PC-9 (cell line): ENCODE data around the gene TDP2. TPM values are rescaled to one million over a fixed set of nuclear protein-coding genes. Genes with fewer than 3 reads are reported as not detected.

Experiments used
- BruUV-seq: library from RNA; stranded (reverse); fragments of 400-500 nt; replicated peaks from 2 replicates; lab custom pipeline; 2021; lab: Mats Ljungman, UMichigan
- CTCF ChIA-PET: fragments of 300-600 bp; sonication (Branson Sonifier 250); formaldehyde crosslinking; loops from one replicate; lab custom pipeline; 2022; ENCODE audit warnings: antibody characterized with exemption; lab: Charles Lee
- POLR2A ChIA-PET: fragments of 300-600 bp; sonication (Branson Sonifier 250); formaldehyde crosslinking; loops from one replicate; lab custom pipeline; 2022; ENCODE audit warnings: antibody characterized with exemption; ENCODE audit not compliant: unreplicated experiment; lab: Charles Lee
- DNase-seq, 2 experiments: peaks; one replicate each; pipeline versions ENCODE4 v3.0.0 to v3.0.0-alpha.2; 2015 to 2022; ENCODE audit warnings: mixed read lengths in 1 of 2
- H2AFZ ChIP-seq: fragments of 200-600 bp; sonication (generic); 2 replicates; pipeline ENCODE4 v1.8.1; 2017; ENCODE audit warnings: antibody characterized with exemption
- H3F3A ChIP-seq: fragments of 200-600 bp; sonication (generic); 2 replicates; pipeline ENCODE4 v1.8.1; 2017; ENCODE audit warnings: antibody characterized with exemption, mild to moderate bottlenecking, low read depth; ENCODE audit not compliant: insufficient read depth
- H3K27ac ChIP-seq: fragments of 200-600 bp; sonication (generic); 2 replicates; pipeline ENCODE4 v1.6.1; 2016; ENCODE audit warnings: mixed run types
- H3K27me3 ChIP-seq: fragments of 200-600 bp; sonication (generic); 2 replicates; pipeline ENCODE4 v1.6.1; 2016; ENCODE audit warnings: low read depth, mixed run types; ENCODE audit not compliant: insufficient read depth
- H3K36me3 ChIP-seq: fragments of 200-600 bp; sonication (generic); 2 replicates; pipeline ENCODE4 v1.6.1; 2016; ENCODE audit warnings: low read depth, mixed run types
- H3K4me1 ChIP-seq: fragments of 200-600 bp; sonication (generic); replicated peaks from 2 replicates; pipeline ENCODE4 v1.6.1; 2016; ENCODE audit warnings: mixed run types; ENCODE audit not compliant: insufficient read depth
- H3K4me2 ChIP-seq: fragments of 200-600 bp; sonication (generic); 2 replicates; pipeline ENCODE4 v1.6.1; 2017; ENCODE audit warnings: mixed run types
- H3K4me3 ChIP-seq: fragments of 200-600 bp; sonication (generic); 2 replicates; pipeline ENCODE4 v1.6.1; 2016; ENCODE audit warnings: mixed run types
- H3K79me2 ChIP-seq: fragments of 200-600 bp; sonication (generic); 2 replicates; pipeline ENCODE4 v1.6.1; 2017; ENCODE audit warnings: low read depth, mixed run types
- H3K9me2 ChIP-seq: fragments of 200-600 bp; sonication (generic); 2 replicates; pipeline ENCODE4 v1.8.1; 2017; ENCODE audit warnings: mild to moderate bottlenecking; ENCODE audit not compliant: insufficient read depth
- H3K9me3 ChIP-seq: fragments of 200-600 bp; sonication (generic); 2 replicates; pipeline ENCODE4 v1.8.1; 2016; ENCODE audit warnings: low read depth; ENCODE audit not compliant: insufficient read depth
- H4K20me1 ChIP-seq: fragments of 200-600 bp; sonication (generic); 2 replicates; pipeline ENCODE4 v1.8.1; 2017; ENCODE audit not compliant: insufficient read depth
- EZH2 ChIP-seq: fragments of 200-600 bp; sonication (generic); IDR thresholded peaks from 2 replicates; pipeline ENCODE4 v1.8.0; 2017; ENCODE audit warnings: antibody characterized with exemption, low read depth
- intact Hi-C: fragments of 100-400 bp; cut with micrococcal nuclease; formaldehyde crosslinking; loops from one replicate; pipeline ENCODE4 v1.10.0; 2022; ENCODE audit not compliant: unreplicated experiment
- total RNA-seq: library from RNA; stranded (reverse); gene quantifications from 2 replicates; pipeline ENCODE4 v1.2.3, GENCODE V29; 2021
- TF ChIP-seq, protein P1 (sequence below): fragments of 200-600 bp; sonication (generic); conservative IDR thresholded peaks from 2 replicates; pipeline ENCODE4 v1.6.1; 2017; ENCODE audit warnings: mixed run types, antibody characterized with exemption, mild to moderate bottlenecking, moderate library complexity

Gene TDP2
- total RNA-seq, 1 experiment from 2014 or later: 95.8 TPM

DNA sequence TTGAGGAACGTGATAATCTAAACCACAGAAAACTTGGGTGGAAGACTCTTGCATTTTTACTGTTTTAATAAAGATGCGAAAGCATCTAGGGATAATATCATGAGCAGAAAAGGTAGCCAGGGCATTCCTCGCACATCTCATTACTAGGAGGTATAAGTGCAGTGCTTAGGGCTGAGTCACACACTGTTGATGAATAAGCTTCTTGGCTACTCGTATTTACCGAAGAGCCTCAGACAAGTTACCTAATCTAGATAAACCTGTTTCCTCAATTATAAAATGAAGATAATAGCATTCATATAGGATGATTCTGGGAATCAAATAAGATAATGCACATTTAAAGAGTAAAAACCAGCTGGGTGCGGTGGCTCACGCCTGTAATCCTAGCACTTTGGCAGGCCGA is 19.9 kb downstream of the TDP2 start:
- Histone ChIP-seq H3K27me3 (no peaks in the 10 kb centered on the region), H3K4me1 (peaks cover 42% of the 10 kb centered on the region), H3K4me2 (peak overlapping the region; percentile 90), H3K9me3 (no peaks in the 10 kb centered on the region), H3K4me3 (peak overlapping the region; percentile 76), H3K9me2 (no peaks in the 10 kb centered on the region), H2AFZ (peak overlapping the region; percentile 86; the same call in 1 of the 2 replicates), H3K36me3 (peaks cover 19% of the 10 kb centered on the region), H3K79me2 (peaks cover 31% of the 10 kb centered on the region), H3F3A (peaks cover 45% of the 10 kb centered on the region), H4K20me1 (no peaks in the 10 kb centered on the region), H3K27ac (peak overlapping the region; percentile 97)
- intact Hi-C loops: loop anchor here (1.0 to 5.0 kb wide), 5 partner anchors 13 to 131 kb away; partner anchors contain the start of gene ACOT13
- peak; percentile 61 to 97 for DNase-seq
- TF ChIP-seq, protein P1, sequence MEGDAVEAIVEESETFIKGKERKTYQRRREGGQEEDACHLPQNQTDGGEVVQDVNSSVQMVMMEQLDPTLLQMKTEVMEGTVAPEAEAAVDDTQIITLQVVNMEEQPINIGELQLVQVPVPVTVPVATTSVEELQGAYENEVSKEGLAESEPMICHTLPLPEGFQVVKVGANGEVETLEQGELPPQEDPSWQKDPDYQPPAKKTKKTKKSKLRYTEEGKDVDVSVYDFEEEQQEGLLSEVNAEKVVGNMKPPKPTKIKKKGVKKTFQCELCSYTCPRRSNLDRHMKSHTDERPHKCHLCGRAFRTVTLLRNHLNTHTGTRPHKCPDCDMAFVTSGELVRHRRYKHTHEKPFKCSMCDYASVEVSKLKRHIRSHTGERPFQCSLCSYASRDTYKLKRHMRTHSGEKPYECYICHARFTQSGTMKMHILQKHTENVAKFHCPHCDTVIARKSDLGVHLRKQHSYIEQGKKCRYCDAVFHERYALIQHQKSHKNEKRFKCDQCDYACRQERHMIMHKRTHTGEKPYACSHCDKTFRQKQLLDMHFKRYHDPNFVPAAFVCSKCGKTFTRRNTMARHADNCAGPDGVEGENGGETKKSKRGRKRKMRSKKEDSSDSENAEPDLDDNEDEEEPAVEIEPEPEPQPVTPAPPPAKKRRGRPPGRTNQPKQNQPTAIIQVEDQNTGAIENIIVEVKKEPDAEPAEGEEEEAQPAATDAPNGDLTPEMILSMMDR: no peak
- no peak for TF ChIP-seq EZH2
- ChIA-PET POLR2A (interaction anchor here (0.5 to 1.5 kb wide), 7 partner anchors 12 to 1002 kb away, joined by 3 to 6 read pairs (median 5); partner anchors contain the start of genes ACOT13 and C6orf62), CTCF (interaction anchor here (0.6 kb wide), 1 partner anchor 65 kb away, joined by 3 read pairs; no protein-coding TSS in a partner anchor)
- BruUV-seq: no TSS peak

DNA sequence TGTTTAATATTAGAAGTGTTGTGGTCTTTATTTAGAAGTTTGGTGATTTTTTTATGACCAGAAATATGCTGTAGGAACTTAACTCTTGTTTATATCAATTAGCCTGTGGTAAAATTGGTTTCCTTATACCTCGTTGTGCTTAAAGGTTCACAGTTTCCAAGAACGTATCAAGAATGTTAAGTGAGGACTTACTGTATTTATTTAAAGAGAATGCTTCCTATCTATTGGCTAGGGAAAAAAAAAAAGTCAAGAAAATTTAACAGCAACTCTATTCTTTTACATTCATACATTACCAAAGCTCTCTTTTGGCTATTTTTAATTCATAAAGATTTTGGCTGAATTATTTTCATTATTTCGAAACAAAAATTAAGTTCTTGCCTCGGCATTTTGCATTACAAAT is 22.3 kb downstream of the TDP2 start:
- H3K9me2 ChIP-seq: no peaks in the 10 kb centered on the region
- H3K9me3 ChIP-seq: no peaks in the 10 kb centered on the region
- DNase-seq: no peak
- no peaks in the 10 kb centered on the region for H4K20me1 ChIP-seq
- peak overlapping the region; percentile 76 for H3K4me3 ChIP-seq
- no peaks in the 10 kb centered on the region for H3K36me3 ChIP-seq
- H3K27me3 ChIP-seq: no peaks in the 10 kb centered on the region
- H3K4me1 ChIP-seq: peaks cover 42% of the 10 kb centered on the region
- no TSS peak for BruUV-seq
- H2AFZ ChIP-seq: no peak overlapping the region
- H3F3A ChIP-seq: peaks cover 39% of the 10 kb centered on the region
- intact Hi-C loops: no loop called here
- H3K4me2 ChIP-seq: peak overlapping the region; percentile 90
- POLR2A ChIA-PET: no interaction called here
- H3K79me2 ChIP-seq: peaks cover 41% of the 10 kb centered on the region
- CTCF ChIA-PET: interaction anchor here (0.7 kb wide), 1 partner anchor 373 kb away, joined by 7 read pairs; no protein-coding TSS in a partner anchor
- TF ChIP-seq, protein P1: no peak
- TF ChIP-seq EZH2: no peak
- peak overlapping the region; percentile 97 for H3K27ac ChIP-seq

DNA sequence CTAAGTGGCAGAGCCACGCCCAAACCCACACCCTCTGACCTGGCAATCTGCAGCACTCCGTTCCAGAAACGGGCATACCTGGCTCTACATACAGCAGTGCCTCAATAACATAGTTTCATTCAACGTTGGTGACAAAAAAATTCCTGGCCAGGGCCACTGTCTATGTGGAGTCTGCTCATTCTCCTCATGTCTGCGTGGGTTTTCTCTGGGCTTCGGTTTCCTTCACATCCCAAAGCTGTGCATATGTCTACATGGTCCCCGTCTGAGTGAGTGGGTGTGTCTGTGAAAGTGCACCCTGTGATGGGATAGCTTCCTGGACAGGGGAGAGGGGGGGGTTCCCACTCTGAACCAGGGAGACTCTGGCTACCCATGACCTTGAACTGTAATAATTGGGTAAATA is 22.8 kb downstream of the TDP2 start:
- Histone ChIP-seq H3K9me3 (no peaks in the 10 kb centered on the region), H3K9me2 (no peaks in the 10 kb centered on the region), H2AFZ (0 out of 2 replicates have a peak overlapping the region, but pooled peaks have one; percentile 4), H3K36me3 (no peaks in the 10 kb centered on the region), H3K4me3 (peak overlapping the region; percentile 76; the same call in 1 of the 2 replicates), H3K27me3 (no peaks in the 10 kb centered on the region), H3K79me2 (peaks cover 41% of the 10 kb centered on the region), H3K27ac (peak overlapping the region; percentile 97), H3K4me2 (peak overlapping the region; percentile 90), H3F3A (peaks cover 39% of the 10 kb centered on the region), H3K4me1 (peaks cover 42% of the 10 kb centered on the region), H4K20me1 (no peaks in the 10 kb centered on the region)
- intact Hi-C loops: no loop called here
- DNase-seq: no peak
- BruUV-seq: no TSS peak
- POLR2A ChIA-PET: interaction anchor here (0.6 kb wide), 1 partner anchor 21 kb away, joined by 4 read pairs; no protein-coding TSS in a partner anchor
- CTCF ChIA-PET: no interaction called here
- TF ChIP-seq EZH2: no peak
- TF ChIP-seq, protein P1: no peak
